ENCODE data around the gene UNC45A. TPM values are rescaled to one million over a fixed set of nuclear protein-coding genes. Genes with fewer than 3 reads are reported as not detected.

The UNC45A gene
- total RNA-seq, 1 experiment from 2014 or later, result 101 TPM

- Mint-ChIP-seq H3K36me3 (peaks cover 7% of the 10 kb centered on the region), H3K27ac (no peak overlapping the region), H3K4me3 (no peak overlapping the region), H3K4me1 (peaks cover 20% of the 10 kb centered on the region), H3K27me3 (ENCODE audit: low read depth) (peaks cover 19% of the 10 kb centered on the region), H3K9me3 (no peaks in the 10 kb centered on the region)
- no peak for ATAC-seq
- no peak for TF ChIP-seq ZNF425 (CRISPR knock-in tag; conservative IDR thresholded peaks at IDR 0.05)
- no peak for TF ChIP-seq ATF3 (CRISPR knock-in tag; conservative IDR thresholded peaks at IDR 0.05)
- no peak for TF ChIP-seq ZNF396 (CRISPR knock-in tag; IDR thresholded peaks at IDR 0.05; ENCODE audit: borderline replicate concordance)
- no peak for TF ChIP-seq USF2 (CRISPR knock-in tag; IDR thresholded peaks at IDR 0.05)
- no peak for TF ChIP-seq TP53 (CRISPR knock-in tag; IDR thresholded peaks at IDR 0.05)
- TF ChIP-seq ZNF281 (CRISPR knock-in tag; IDR thresholded peaks at IDR 0.05), result no peak
- no peak for TF ChIP-seq E2F5 (CRISPR knock-in tag; IDR thresholded peaks at IDR 0.05)
- TF ChIP-seq CREB1 (CRISPR knock-in tag; IDR thresholded peaks at IDR 0.05), result no peak
- no peak for TF ChIP-seq MAX (CRISPR knock-in tag; IDR thresholded peaks at IDR 0.05)
- TF ChIP-seq NR1H2 (CRISPR knock-in tag; IDR thresholded peaks at IDR 0.05), result no peak
- no peak for TF ChIP-seq ZSCAN18 (CRISPR knock-in tag; IDR thresholded peaks at IDR 0.05)
- DNase-seq (ENCODE audit: low spot score), result no peak
- ChIA-PET CTCF (interaction anchor here (4.7 to 7.3 kb wide), 2 partner anchors 22 to 27 kb away, joined by 46 to 194 read pairs; partner anchors contain the start of genes FES, HDDC3 and UNC45A), POLR2A (no interaction called here)
These were observed 28.8 kb upstream of the UNC45A start for GRCh38 chr15:90906181-90906849.

GRCh38 chr15:90907051-90907660, 27.9 kb upstream of the UNC45A start:
- H3K27me3 Mint-ChIP-seq (ENCODE audit: low read depth), result peaks cover 15% of the 10 kb centered on the region
- peaks cover 7% of the 10 kb centered on the region for H3K36me3 Mint-ChIP-seq
- no peaks in the 10 kb centered on the region for H3K9me3 Mint-ChIP-seq
- DNase-seq (ENCODE audit: low spot score) (no peak), ATAC-seq (no peak)
- TF ChIP-seq IRF1 (CRISPR knock-in tag; IDR thresholded peaks at IDR 0.05) (no peak), FOXJ3 (CRISPR knock-in tag; IDR thresholded peaks at IDR 0.05; ENCODE audit: borderline replicate concordance) (no peak), PRRX2 (CRISPR knock-in tag; IDR thresholded peaks at IDR 0.05) (no peak), SP1 (CRISPR knock-in tag; conservative IDR thresholded peaks at IDR 0.05) (no peak), TCF7 (CRISPR knock-in tag; IDR thresholded peaks at IDR 0.05; ENCODE audit: low read depth) (no peak)
- no peak overlapping the region for H3K27ac Mint-ChIP-seq
- peaks cover 12% of the 10 kb centered on the region for H3K4me1 Mint-ChIP-seq
- H3K4me3 Mint-ChIP-seq, result no peak overlapping the region
- ChIA-PET CTCF (no interaction called here), POLR2A (no interaction called here)

Data from WTC11 (cell line).